ENCODE measurements around the gene RGS6. TPM values are rescaled to one million over a fixed set of nuclear protein-coding genes. Genes with fewer than 3 reads are reported as not detected.

The RGS6 gene
- total RNA-seq, 1 donor from 2014 or later: 1.6 TPM

GRCh38 chr14:72057701-72058285, 125.6 kb downstream of the RGS6 start:
- no peaks in the 10 kb centered on the region for H3K36me3 Mint-ChIP-seq
- no peaks in the 10 kb centered on the region for H3K9me3 Mint-ChIP-seq
- H3K4me1 Mint-ChIP-seq (ENCODE audit: unreplicated experiment): no peaks in the 10 kb centered on the region
- DNase-seq (ENCODE audit: extremely low spot score, unreplicated experiment): no peak
- no peak overlapping the region for H3K4me3 Mint-ChIP-seq
- H3K27ac Mint-ChIP-seq: no peak overlapping the region
- no peak for TF ChIP-seq CTCF (conservative IDR thresholded peaks at IDR 0.05)
- peaks cover 9% of the 10 kb centered on the region for H3K27me3 Mint-ChIP-seq

DNA sequence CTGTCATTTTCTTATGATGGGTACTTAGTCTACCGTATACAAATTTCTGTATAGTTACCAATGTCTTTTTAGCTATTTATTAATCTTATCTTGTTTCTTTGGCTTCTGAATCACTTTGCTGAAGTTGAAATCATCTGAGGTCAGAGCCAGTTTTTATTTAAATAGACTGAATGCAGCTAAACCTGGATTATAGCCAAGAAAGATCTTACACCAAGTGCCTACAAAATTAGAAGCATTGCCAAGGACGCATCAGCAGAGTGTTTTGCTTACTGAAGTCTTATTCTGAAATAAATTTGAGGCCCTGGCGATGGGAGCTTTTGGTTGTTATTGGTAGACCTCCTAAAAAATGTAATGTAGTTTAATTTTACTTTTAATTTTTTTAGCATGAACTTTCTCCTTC, 128.2 kb downstream of the RGS6 start:
- H3K4me1 Mint-ChIP-seq (ENCODE audit: unreplicated experiment): no peaks in the 10 kb centered on the region
- no peaks in the 10 kb centered on the region for H3K36me3 Mint-ChIP-seq
- no peak overlapping the region for H3K27ac Mint-ChIP-seq
- H3K9me3 Mint-ChIP-seq: no peaks in the 10 kb centered on the region
- TF ChIP-seq CTCF (conservative IDR thresholded peaks at IDR 0.05): no peak
- peaks cover 12% of the 10 kb centered on the region for H3K27me3 Mint-ChIP-seq
- no peak overlapping the region for H3K4me3 Mint-ChIP-seq
- no peak for DNase-seq (ENCODE audit: extremely low spot score, unreplicated experiment)

GRCh38 chr14:72060917-72061316, 128.7 kb downstream of the RGS6 start:
- peaks cover 12% of the 10 kb centered on the region for H3K27me3 Mint-ChIP-seq
- no peak for DNase-seq (ENCODE audit: extremely low spot score, unreplicated experiment)
- no peak overlapping the region for H3K27ac Mint-ChIP-seq
- no peak for TF ChIP-seq CTCF (conservative IDR thresholded peaks at IDR 0.05)
- no peaks in the 10 kb centered on the region for H3K4me1 Mint-ChIP-seq (ENCODE audit: unreplicated experiment)
- no peak overlapping the region for H3K4me3 Mint-ChIP-seq
- no peaks in the 10 kb centered on the region for H3K36me3 Mint-ChIP-seq
- H3K9me3 Mint-ChIP-seq: no peaks in the 10 kb centered on the region

- Mint-ChIP-seq H3K27me3 (peaks cover 12% of the 10 kb centered on the region), H3K27ac (no peak overlapping the region), H3K9me3 (no peaks in the 10 kb centered on the region), H3K4me1 (ENCODE audit: unreplicated experiment) (no peaks in the 10 kb centered on the region), H3K36me3 (no peaks in the 10 kb centered on the region), H3K4me3 (no peak overlapping the region)
- DNase-seq (ENCODE audit: extremely low spot score, unreplicated experiment): no peak
- TF ChIP-seq CTCF (conservative IDR thresholded peaks at IDR 0.05): no peak
Measured at GRCh38 chr14:72061718-72062117, 129.5 kb downstream of the RGS6 start.

- Mint-ChIP-seq H3K4me1 (ENCODE audit: unreplicated experiment) (no peaks in the 10 kb centered on the region), H3K27ac (no peak overlapping the region), H3K36me3 (no peaks in the 10 kb centered on the region), H3K4me3 (no peak overlapping the region), H3K9me3 (no peaks in the 10 kb centered on the region), H3K27me3 (peaks cover 12% of the 10 kb centered on the region)
- TF ChIP-seq CTCF (conservative IDR thresholded peaks at IDR 0.05): no peak
- no peak for DNase-seq (ENCODE audit: extremely low spot score, unreplicated experiment)
Measured at GRCh38 chr14:72063761-72064282, 131.6 kb downstream of the RGS6 start.
